GM12878 (cell line): Measurements from ENCODE around the gene CNTRL. TPM values are rescaled to one million over a fixed set of nuclear protein-coding genes. Genes with fewer than 3 reads are reported as not detected.
A peak's percentile ranks its signal among the peaks of the same experiment; 100 is the strongest.
"Not testable (repeated sequence)": the region's sequence is repeated elsewhere in the genome, so short reads cannot be mapped to it uniquely, and the experiment has no call there.

Source experiments
- ATAC-seq: fragments of 200-7000 bp; cut with Tn5 transposase; 3 replicates; pipeline ENCODE4 v1.9.1; 2020; ENCODE audit warnings: mild to moderate bottlenecking, moderate library complexity
- BruUV-seq: library from RNA; stranded (reverse); fragments of 400-500 nt; replicated peaks from 2 replicates; lab custom pipeline; 2021; lab: Mats Ljungman, UMichigan
- CTCF ChIA-PET: fragments of 300-600 bp; sonication (Branson Sonifier 250); formaldehyde crosslinking; extraction: SDS; loops from one replicate; lab custom pipeline; 2021; ENCODE audit warnings: inconsistent platforms; lab: Yijun Ruan, JAX
- POLR2A ChIA-PET: fragments of 350-600 bp; formaldehyde crosslinking; extraction: SDS; loops from one replicate; lab custom pipeline; 2021; ENCODE audit warnings: inconsistent platforms; lab: Charles Lee
- RAD21 ChIA-PET: fragments of 300-600 bp; sonication (Branson Sonifier 250); formaldehyde crosslinking; loops from one replicate; lab custom pipeline; 2023; ENCODE audit warnings: antibody characterized with exemption; ENCODE audit not compliant: unreplicated experiment; lab: Charles Lee
- SMC1A ChIA-PET: fragments of 300-600 bp; sonication (Branson Sonifier 250); formaldehyde crosslinking; loops from one replicate; lab custom pipeline; 2023; ENCODE audit not compliant: unreplicated experiment, uncharacterized antibody; lab: Charles Lee
- DNase-seq: peaks from one replicate; pipeline ENCODE4 v3.0.0-alpha.2; 2011; ENCODE audit warnings: low read depth, low spot score
- FAIRE-seq: peaks from 3 replicates; lab custom pipeline; 2011; peaks lifted over from hg19 to GRCh38; lab: Jason Lieb, UNC
- H2AFZ ChIP-seq: 2 replicates; pipeline ENCODE4 v1.6.0; 2011; ENCODE audit warnings: low read depth, low read length, control low read depth; ENCODE audit not compliant: control insufficient read depth
- H3K27ac ChIP-seq: 2 replicates; pipeline ENCODE4 v1.5.1; 2011; ENCODE audit warnings: control low read depth; ENCODE audit not compliant: control insufficient read depth, insufficient read depth
- H3K27me3 ChIP-seq, 2 experiments: replicated peaks in 1 of 2; 2 replicates each; pipeline versions ENCODE4 v1.6.0 to v1.6.1; 2011; ENCODE audit warnings: low read length in 1 of 2; ENCODE audit not compliant: control insufficient read depth in 2 of 2, insufficient read depth in 2 of 2
- H3K36me3 ChIP-seq, 2 experiments: 2 replicates each; pipeline ENCODE4 v1.5.1; 2011; ENCODE audit warnings: low read length in 1 of 2; ENCODE audit not compliant: control insufficient read depth in 2 of 2, insufficient read depth in 2 of 2
- H3K4me1 ChIP-seq: 2 replicates; pipeline ENCODE4 v1.6.1; 2011; ENCODE audit warnings: mild to moderate bottlenecking, low read length, moderate library complexity, mixed read lengths; ENCODE audit not compliant: control insufficient read depth, insufficient read depth
- H3K4me2 ChIP-seq: 2 replicates; pipeline ENCODE4 v1.6.0; 2011; ENCODE audit warnings: control low read depth; ENCODE audit not compliant: control insufficient read depth, insufficient read depth
- H3K4me3 ChIP-seq: fragments of 200-600 bp; sonication (generic); 2 replicates; pipeline ENCODE4 v1.5.1; 2016
- H3K79me2 ChIP-seq: 2 replicates; pipeline ENCODE4 v1.6.0; 2011; ENCODE audit warnings: low read length; ENCODE audit not compliant: control insufficient read depth, insufficient read depth
- H3K9ac ChIP-seq: 2 replicates; pipeline ENCODE4 v1.8.0; 2011; ENCODE audit warnings: low read length, control low read depth, mixed read lengths; ENCODE audit not compliant: control insufficient read depth, insufficient read depth
- H3K9me3 ChIP-seq: replicated peaks from 3 replicates; pipeline ENCODE4 v1.5.1; 2011; ENCODE audit warnings: mild to moderate bottlenecking, low read length; ENCODE audit not compliant: control insufficient read depth, insufficient read depth
- H4K20me1 ChIP-seq: 2 replicates; pipeline ENCODE4 v1.6.0; 2011; ENCODE audit not compliant: control insufficient read depth, insufficient read depth
- ATF7 ChIP-seq: fragments of 450-650 bp; IDR thresholded peaks from 2 replicates; pipeline ENCODE4 v1.6.1; 2016; ENCODE audit warnings: low read depth, mild to moderate bottlenecking
- NBN ChIP-seq: fragments of 450-650 bp; IDR thresholded peaks from 2 replicates; pipeline ENCODE4 v1.6.1; 2016
- TBL1XR1 ChIP-seq: IDR thresholded peaks from 2 replicates; pipeline ENCODE4 v1.6.1; 2012; ENCODE audit warnings: low read depth, low read length, improper control_type of control experiment
- WGBS: methylation state at CpG from one replicate; pipeline ENCODE4 v1.1.6; 2016; ENCODE audit warnings: low lambda C conversion rate; ENCODE audit not compliant: insufficient replicate concordance, insufficient coverage; ENCODE audit errors: missing lambda C conversion rate; 5-methylcytosine and 5-hydroxymethylcytosine counted together
- in situ Hi-C: fragments of 300-500 bp; cut with MboI; formaldehyde crosslinking; loops from 9 replicates; pipeline ENCODE4 v1.14.3; 2018; ENCODE audit warnings: mixed read lengths
- intact Hi-C: fragments of 100-400 bp; cut with micrococcal nuclease; formaldehyde crosslinking; loops from one replicate; pipeline ENCODE4 v1.14.2; 2022; ENCODE audit not compliant: unreplicated experiment
- polyA plus RNA-seq, 11 experiments: library from polyadenylated mRNA; depleted of rRNA in 4 of 11; unstranded in 6 of 11; stranded (reverse) in 5 of 11; fragments of >200 nt; fragmentation: Nextera tagmentation in 4 of 11; fragmentation: Illumina TruSeq in 1 of 11; extraction: Ambion mirVana in 4 of 11; extraction: Trizol in 1 of 11; gene quantifications; 1 replicate in 1 of 11; 2 replicates in 10 of 11; pipeline versions ENCODE4 v1.2.1 to v1.2.3, GENCODE V29; 2011 to 2016; ENCODE audit warnings: inconsistent platforms in 2 of 11, missing spikeins in 2 of 11, low read depth in 1 of 11
- total RNA-seq, 4 experiments: library from RNA; depleted of rRNA in 3 of 4; stranded (reverse); fragments of >200 nt in 3 of 4; fragmentation: Illumina TruSeq in 1 of 4; extraction: Trizol in 1 of 4; gene quantifications; 2 replicates each; pipeline versions ENCODE4 v1.2.1 to v1.2.3, GENCODE V29; 2013 to 2021
- TF ChIP-seq, protein P1 (sequence below): fragments of 450-650 bp; IDR thresholded peaks from 2 replicates; pipeline ENCODE4 v1.6.1; 2016; ENCODE audit warnings: mild to moderate bottlenecking

The CNTRL gene
- total and polyA plus RNA-seq, 10 of the 15 experiments (the other 5 are each of a cell fraction or from before 2014, with no cell fraction given) = 20.0 to 65.4 (median 38.8) TPM

DNA sequence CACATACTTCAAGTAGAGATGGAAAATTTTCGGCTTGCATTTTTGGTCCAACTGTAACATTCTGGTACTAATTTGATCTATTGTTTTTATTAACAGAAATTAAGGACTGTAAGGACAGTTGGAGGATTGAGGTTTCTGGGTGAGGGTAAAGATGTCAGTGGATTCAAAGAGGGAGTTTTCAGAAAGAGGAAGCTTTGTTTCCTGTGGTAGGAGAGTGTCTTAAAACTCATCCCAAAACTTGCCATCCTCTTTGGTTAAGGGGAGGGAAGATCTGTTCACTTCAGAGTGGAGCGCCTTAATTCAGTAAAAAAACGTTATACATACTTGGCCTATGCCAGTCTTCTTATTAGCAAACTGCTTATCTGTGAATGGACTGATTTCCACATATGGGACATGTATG, 13.8 kb downstream of the CNTRL start:
- FAIRE-seq = no peak
- no peaks in the 10 kb centered on the region for H3K27me3 ChIP-seq
- CTCF ChIA-PET = interaction anchor here (0.7 to 1.9 kb wide), 4 partner anchors 11 to 33 kb away, joined by 3 to 8 read pairs (median 3); no protein-coding TSS in a partner anchor
- no peak overlapping the region for H3K9ac ChIP-seq
- SMC1A ChIA-PET = interaction anchor here (1.7 to 1.8 kb wide), 2 partner anchors 13 to 33 kb away, joined by 5 to 9 read pairs; no protein-coding TSS in a partner anchor
- no peaks in the 10 kb centered on the region for H3K9me3 ChIP-seq
- no peak overlapping the region for H3K4me2 ChIP-seq
- H4K20me1 ChIP-seq = no peaks in the 10 kb centered on the region
- POLR2A ChIA-PET = interaction anchor here (1.1 kb wide), 1 partner anchor 33 kb away, joined by 4 read pairs; no protein-coding TSS in a partner anchor
- in situ Hi-C loops = no loop called here
- RAD21 ChIA-PET = interaction anchor here (1.0 kb wide), 1 partner anchor 33 kb away, joined by 3 read pairs; no protein-coding TSS in a partner anchor
- no TSS peak for BruUV-seq
- no peak overlapping the region for H3K27ac ChIP-seq
- H3K4me3 ChIP-seq = no peak overlapping the region
- peaks cover 0 to 11% of the 10 kb centered on the region in 2 experiments; a peak in 3 of 4 replicates for H3K36me3 ChIP-seq
- WGBS = 83% methylated on average over 3 of the region's 3 CpGs
- no peak for TF ChIP-seq TBL1XR1
- no peak for TF ChIP-seq NBN
- TF ChIP-seq, protein P1, sequence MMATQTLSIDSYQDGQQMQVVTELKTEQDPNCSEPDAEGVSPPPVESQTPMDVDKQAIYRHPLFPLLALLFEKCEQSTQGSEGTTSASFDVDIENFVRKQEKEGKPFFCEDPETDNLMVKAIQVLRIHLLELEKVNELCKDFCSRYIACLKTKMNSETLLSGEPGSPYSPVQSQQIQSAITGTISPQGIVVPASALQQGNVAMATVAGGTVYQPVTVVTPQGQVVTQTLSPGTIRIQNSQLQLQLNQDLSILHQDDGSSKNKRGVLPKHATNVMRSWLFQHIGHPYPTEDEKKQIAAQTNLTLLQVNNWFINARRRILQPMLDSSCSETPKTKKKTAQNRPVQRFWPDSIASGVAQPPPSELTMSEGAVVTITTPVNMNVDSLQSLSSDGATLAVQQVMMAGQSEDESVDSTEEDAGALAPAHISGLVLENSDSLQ = no peak
- no peak for TF ChIP-seq ATF7
- TF ChIP-seq, all 136 proteins: peak for 0
- no peak overlapping the region for H2AFZ ChIP-seq
- H3K4me1 ChIP-seq = no peaks in the 10 kb centered on the region
- DNase-seq (no peak), ATAC-seq (peak; percentile 61)
- intact Hi-C loops = no loop called here
- H3K79me2 ChIP-seq = no peaks in the 10 kb centered on the region; the same call in 1 of the 2 replicates

DNA sequence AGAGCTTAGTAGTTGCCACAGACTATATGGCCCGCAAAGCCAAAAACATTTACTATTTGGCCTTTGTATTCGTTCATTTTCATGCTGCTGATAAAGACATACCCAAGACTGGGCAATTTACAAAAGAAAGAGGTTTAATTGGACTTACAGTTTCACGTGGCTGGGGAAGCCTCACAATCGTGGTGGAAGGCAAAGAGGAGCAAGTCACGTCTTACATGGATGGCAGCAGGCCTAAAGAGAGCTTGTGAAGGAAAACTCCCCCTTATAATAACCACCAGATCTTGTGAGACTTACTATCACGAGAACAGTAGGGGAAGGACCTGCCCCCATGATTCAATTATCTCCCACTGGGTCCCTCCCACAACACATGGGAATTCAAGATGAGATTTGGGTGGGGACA, 16.0 kb downstream of the CNTRL start:
- H3K4me3 ChIP-seq, RAD21 ChIA-PET, in situ Hi-C loops, BruUV-seq, H3K9ac ChIP-seq, H3K27ac ChIP-seq, H3K4me2 ChIP-seq, H3K4me1 ChIP-seq, DNase-seq, H2AFZ ChIP-seq, H3K27me3 ChIP-seq, FAIRE-seq, ATAC-seq, H3K79me2 ChIP-seq, intact Hi-C loops, H4K20me1 ChIP-seq, H3K9me3 ChIP-seq: not testable (repeated sequence)
- 90% methylated on average over 6 of the region's 6 CpGs for WGBS
- H3K36me3 ChIP-seq = peaks cover 0 to 16% of the 10 kb centered on the region in 2 experiments
- ChIA-PET CTCF (interaction anchor here (1.0 to 1.2 kb wide), 3 partner anchors 9 to 30 kb away, joined by 3 to 5 read pairs (median 3); no protein-coding TSS in a partner anchor), POLR2A (interaction anchor here (1.2 kb wide), 1 partner anchor 12 kb away, joined by 3 read pairs; no protein-coding TSS in a partner anchor), SMC1A (interaction anchor here (1.0 to 1.5 kb wide), 2 partner anchors 15 to 18 kb away, joined by 4 read pairs; no protein-coding TSS in a partner anchor)
